Osteoblast (primary cell): Measurements from ENCODE around the gene SHB. TPM values are rescaled to one million over a fixed set of nuclear protein-coding genes. Genes with fewer than 3 reads are reported as not detected.
A peak's percentile ranks its signal among the peaks of the same experiment; 100 is the strongest.

Experiments
- DNase-seq: peaks from one replicate; pipeline ENCODE4 v3.0.0; 2011; ENCODE audit warnings: low spot score, mixed read lengths; ENCODE audit not compliant: insufficient read length; ENCODE audit errors: missing footprints
- H2AFZ ChIP-seq: 2 replicates; pipeline ENCODE4 v1.6.0; 2011; ENCODE audit warnings: mild to moderate bottlenecking, low read length
- H3K27ac ChIP-seq: 2 replicates; pipeline ENCODE4 v1.5.1; 2011; ENCODE audit warnings: mild to moderate bottlenecking, low read depth, low read length, moderate library complexity
- H3K27me3 ChIP-seq: 2 replicates; pipeline ENCODE4 v1.6.0; 2012; ENCODE audit warnings: mild to moderate bottlenecking, control low read depth, inconsistent platforms, low read length, moderate library complexity; ENCODE audit not compliant: insufficient read depth
- H3K36me3 ChIP-seq: 2 replicates; pipeline ENCODE4 v1.5.1; 2011; ENCODE audit warnings: mild to moderate bottlenecking, low read length, control low read depth, moderate library complexity; ENCODE audit not compliant: insufficient read depth
- H3K4me1 ChIP-seq: 2 replicates; pipeline ENCODE4 v1.5.1; 2011; ENCODE audit warnings: mild to moderate bottlenecking, low read length, control low read depth, moderate library complexity; ENCODE audit not compliant: insufficient read depth
- H3K4me2 ChIP-seq: 2 replicates; pipeline ENCODE4 v1.6.0; 2011; ENCODE audit warnings: mild to moderate bottlenecking, low read length; ENCODE audit not compliant: insufficient read depth
- H3K4me3 ChIP-seq: fragments of 200-600 bp; sonication (generic); 3 replicates; pipeline ENCODE4 v1.5.1; 2012; ENCODE audit warnings: mild to moderate bottlenecking, low read length, inconsistent platforms; ENCODE audit not compliant: insufficient read depth
- H3K79me2 ChIP-seq: 2 replicates; pipeline ENCODE4 v1.6.0; 2012; ENCODE audit warnings: mild to moderate bottlenecking, low read length, control low read depth, inconsistent platforms; ENCODE audit not compliant: insufficient read depth
- H3K9me3 ChIP-seq: 2 replicates; pipeline ENCODE4 v1.5.1; 2011; ENCODE audit warnings: low read depth, low read length, control low read depth
- H4K20me1 ChIP-seq: 2 replicates; pipeline ENCODE4 v1.6.0; 2012; ENCODE audit warnings: mild to moderate bottlenecking, low read length, control low read depth; ENCODE audit not compliant: insufficient read depth
- CTCF ChIP-seq: IDR thresholded peaks from 2 replicates; pipeline ENCODE4 v1.5.1; 2011; ENCODE audit warnings: mild to moderate bottlenecking, low read depth, low read length, moderate library complexity; ENCODE audit errors: extremely low read depth
- total RNA-seq: library from RNA; depleted of rRNA; stranded (reverse); fragments of >200 nt; gene quantifications from 2 replicates; pipeline ENCODE4 v1.2.3, GENCODE V29; 2012

The SHB gene
- total RNA-seq, 1 donor, result 9.4 TPM

DNA sequence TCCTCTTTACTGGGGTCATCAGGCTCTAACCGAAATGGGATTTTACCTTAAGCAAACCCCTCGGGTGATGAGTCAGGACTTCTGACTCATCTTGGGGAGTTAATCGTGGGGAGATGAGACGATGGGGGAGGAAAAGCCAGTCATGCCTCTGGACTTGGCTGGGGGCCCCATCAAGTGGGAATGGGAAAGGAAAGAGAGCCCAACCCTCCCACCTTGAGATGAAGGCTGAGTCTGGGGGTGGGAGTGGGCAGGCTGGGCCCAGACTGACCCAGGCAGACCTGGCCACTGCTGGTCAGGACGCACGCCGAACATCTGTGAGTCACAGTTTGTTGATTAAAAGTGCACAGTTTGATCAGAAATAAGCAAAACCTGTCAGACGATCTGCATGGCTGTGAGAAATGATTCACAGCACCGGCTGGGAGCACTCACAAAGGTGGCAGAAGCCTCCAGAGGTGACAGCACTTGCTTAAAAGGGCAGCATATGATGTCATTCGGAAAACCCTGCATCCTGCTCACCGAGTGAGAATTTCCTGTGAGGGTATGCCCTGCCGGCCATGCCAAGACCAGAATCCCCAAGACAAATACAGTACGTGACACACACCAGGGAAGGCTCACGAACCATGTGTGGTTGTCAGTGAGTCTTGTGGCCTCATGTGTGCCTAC, 115.1 kb downstream of the SHB start:
- Histone ChIP-seq H3K9me3 (peaks cover 1% of the 10 kb centered on the region), H3K27me3 (no peaks in the 10 kb centered on the region), H3K79me2 (no peaks in the 10 kb centered on the region), H2AFZ (no peak overlapping the region), H3K4me1 (peaks cover 41% of the 10 kb centered on the region), H3K4me3 (peak overlapping the region; percentile 49), H4K20me1 (peaks cover 3% of the 10 kb centered on the region), H3K36me3 (peaks cover 11% of the 10 kb centered on the region), H3K27ac (peak overlapping the region; percentile 99), H3K4me2 (peak overlapping the region; percentile 67)
- DNase-seq, result peak; percentile 97
- TF ChIP-seq CTCF, result no peak

DNA sequence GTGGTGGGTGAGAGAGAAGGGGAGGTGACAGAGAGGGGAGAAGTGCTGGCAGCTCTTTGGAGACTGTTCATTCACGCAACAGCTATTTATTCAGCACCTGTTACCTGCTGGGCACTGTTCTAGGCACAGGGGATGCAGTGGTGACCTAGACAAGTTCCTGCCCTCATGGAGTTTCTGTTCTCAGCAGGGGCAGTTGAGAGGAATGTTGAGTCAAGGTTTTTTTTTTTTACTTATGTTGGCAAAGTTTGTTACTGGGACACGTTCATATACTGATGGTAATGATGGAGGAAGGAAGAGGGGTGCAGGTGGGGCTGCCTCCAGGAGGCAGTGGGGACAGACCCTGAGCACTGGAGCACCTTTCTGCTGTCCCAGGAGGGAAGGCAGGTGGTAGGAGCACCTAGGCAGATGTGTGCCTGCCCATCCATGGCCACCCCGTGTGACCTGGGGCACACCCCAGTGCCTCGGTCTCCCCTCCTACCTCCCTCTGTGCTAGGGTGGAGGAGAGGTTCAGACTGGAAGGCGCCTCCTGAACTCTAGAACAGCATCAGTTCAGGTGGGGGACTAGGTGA, 115.7 kb downstream of the SHB start:
- Histone ChIP-seq H3K4me1 (peaks cover 41% of the 10 kb centered on the region), H3K4me2 (peak overlapping the region; percentile 67), H3K27me3 (no peaks in the 10 kb centered on the region), H3K9me3 (peaks cover 1% of the 10 kb centered on the region), H4K20me1 (peaks cover 3% of the 10 kb centered on the region), H3K79me2 (no peaks in the 10 kb centered on the region), H2AFZ (no peak overlapping the region), H3K4me3 (peak overlapping the region; percentile 49), H3K36me3 (peaks cover 11% of the 10 kb centered on the region), H3K27ac (peak overlapping the region; percentile 99)
- DNase-seq, result no peak
- no peak for TF ChIP-seq CTCF

DNA sequence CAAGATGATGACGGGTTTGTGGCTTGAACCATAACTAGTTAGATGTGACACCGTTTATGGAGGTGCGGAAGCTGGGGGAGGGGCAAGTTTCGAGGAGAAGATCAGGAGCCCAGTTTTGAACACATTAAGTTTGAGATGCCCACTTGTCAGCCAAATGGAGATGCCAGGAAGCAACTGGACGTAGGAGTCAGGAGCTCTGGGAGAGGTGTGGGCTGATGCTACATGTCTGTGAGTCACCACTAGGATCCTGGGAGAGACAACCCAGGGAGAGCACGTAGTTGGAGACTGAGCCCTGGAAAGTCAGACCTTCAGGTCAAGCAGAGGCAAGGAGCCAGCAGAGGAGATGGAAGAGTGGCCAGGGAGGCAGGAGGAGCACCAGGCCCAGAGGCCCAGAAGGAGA, 116.3 kb downstream of the SHB start:
- no peak for TF ChIP-seq CTCF
- Histone ChIP-seq H3K36me3 (peaks cover 11% of the 10 kb centered on the region), H3K9me3 (peaks cover 1% of the 10 kb centered on the region), H3K27ac (peak overlapping the region; percentile 99), H2AFZ (no peak overlapping the region), H3K4me1 (peaks cover 43% of the 10 kb centered on the region), H3K4me3 (no peak overlapping the region), H3K79me2 (no peaks in the 10 kb centered on the region), H4K20me1 (peaks cover 3% of the 10 kb centered on the region), H3K27me3 (no peaks in the 10 kb centered on the region), H3K4me2 (peak overlapping the region; percentile 4)
- peak; percentile 78 for DNase-seq

GRCh38 chr9:37951671-37952449, 117.2 kb downstream of the SHB start:
- Histone ChIP-seq H3K9me3 (peaks cover 1% of the 10 kb centered on the region), H3K4me2 (no peak overlapping the region), H3K27ac (peak overlapping the region; percentile 99), H2AFZ (no peak overlapping the region), H3K4me3 (no peak overlapping the region), H3K79me2 (no peaks in the 10 kb centered on the region), H3K4me1 (peaks cover 44% of the 10 kb centered on the region), H4K20me1 (peaks cover 3% of the 10 kb centered on the region), H3K36me3 (peaks cover 11% of the 10 kb centered on the region), H3K27me3 (no peaks in the 10 kb centered on the region)
- DNase-seq, result peak; percentile 89
- TF ChIP-seq CTCF, result no peak
